GOT3 (cell line): ENCODE data around the gene GJD3.
"Not testable (repeated sequence)": the region's sequence is repeated elsewhere in the genome, so short reads cannot be mapped to it uniquely, and the experiment has no call there.

Experiments
- DNase-seq: peaks from one replicate; lab custom pipeline; 2025; ENCODE audit warnings: mixed read lengths; lab: John Stamatoyannopoulos, UW

Gene GJD3

GRCh38 chr17:40369923-40370322, 5.4 kb upstream of the GJD3 start:
- no peak for DNase-seq

- not testable (repeated sequence) for DNase-seq
Measured at GRCh38 chr17:40367728-40368127, 3.2 kb upstream of the GJD3 start.

GRCh38 chr17:40366861-40367518, 2.5 kb upstream of the GJD3 start:
- no peak for DNase-seq

- no peak for DNase-seq
Measured at GRCh38 chr17:40366076-40366860, 1.7 kb upstream of the GJD3 start.

GRCh38 chr17:40364906-40365305, 369 bp upstream of the GJD3 start:
- DNase-seq = no peak

GRCh38 chr17:40363111-40363827, 1.3 kb downstream of the GJD3 start:
- no peak for DNase-seq

- peak; percentile 31 for DNase-seq
Measured at GRCh38 chr17:40362696-40363110, 1.8 kb downstream of the GJD3 start.

- DNase-seq = no peak
Measured at GRCh38 chr17:40361925-40362695, 2.4 kb downstream of the GJD3 start.

GRCh38 chr17:40361063-40361924, 3.2 kb downstream of the GJD3 start:
- no peak for DNase-seq

GRCh38 chr17:40360091-40360490, 4.4 kb downstream of the GJD3 start:
- DNase-seq = no peak

- DNase-seq = peak; percentile 53
Measured at GRCh38 chr17:40358323-40359038, 6.1 kb downstream of the GJD3 start.

GRCh38 chr17:40356990-40357881, 7.3 kb downstream of the GJD3 start:
- DNase-seq = no peak

- no peak for DNase-seq
Measured at GRCh38 chr17:40355804-40356758, 8.5 kb downstream of the GJD3 start.

GRCh38 chr17:40355123-40355803, 9.3 kb downstream of the GJD3 start:
- no peak for DNase-seq

GRCh38 chr17:40354221-40355122, 10.1 kb downstream of the GJD3 start:
- DNase-seq = no peak

- DNase-seq = no peak
Measured at GRCh38 chr17:40352779-40353394, 11.7 kb downstream of the GJD3 start.
